ENCODE data around the gene ABCC1. TPM values are rescaled to one million over a fixed set of nuclear protein-coding genes. Genes with fewer than 3 reads are reported as not detected.

ABCC1 gene
- polyA plus RNA-seq, 1 of the 3 experiments (the other 2 are of a cell fraction), result 23.7 TPM

GRCh38 chr16:15973421-15973820 lies 24.0 kb downstream of the ABCC1 start:
- H3K4me2 ChIP-seq, result no peak overlapping the region
- peaks cover 3% of the 10 kb centered on the region for H3F3A ChIP-seq (replicated peaks; ENCODE audit: insufficient read depth)
- H3K9me2 ChIP-seq, result no peaks in the 10 kb centered on the region
- H3K27me3 ChIP-seq (ENCODE audit: insufficient read depth), result no peaks in the 10 kb centered on the region
- no peak overlapping the region for H2AFZ ChIP-seq (ENCODE audit: low read depth)
- H3K9me3 ChIP-seq, result no peaks in the 10 kb centered on the region
- no peak overlapping the region for H3K4me3 ChIP-seq (ENCODE audit: low read depth in 2 of 2, low read length in 1 of 2)
- DNase-seq, result no peak
- H4K20me1 ChIP-seq (ENCODE audit: insufficient read depth), result peaks cover 3% of the 10 kb centered on the region; the same call in 1 of the 2 replicates
- no peak for TF ChIP-seq MXI1 (IDR thresholded peaks at IDR 0.05; ENCODE audit: low read depth, low read length)
- no peak for TF ChIP-seq NRF1 (IDR thresholded peaks at IDR 0.05; ENCODE audit: low read depth, low read length)
- no peak for TF ChIP-seq POLR2AphosphoS5 (IDR thresholded peaks at IDR 0.05; ENCODE audit: low read depth, low read length)
- TF ChIP-seq GATA2 (CRISPR knock-in tag; IDR thresholded peaks at IDR 0.05), result no peak
- TF ChIP-seq CTCF (IDR thresholded peaks at IDR 0.05), result no peak
- TF ChIP-seq FOSL2 (IDR thresholded peaks at IDR 0.05; ENCODE audit: borderline replicate concordance, low read depth), result no peak; the same call in 1 of the 2 replicates
- no peak for TF ChIP-seq YY1 (IDR thresholded peaks at IDR 0.05; ENCODE audit: low read depth)
- no peak for TF ChIP-seq RXRA (IDR thresholded peaks at IDR 0.05; ENCODE audit: borderline replicate concordance, low read depth)
- no peak for TF ChIP-seq REST (IDR thresholded peaks at IDR 0.05; ENCODE audit: low read depth, low read length)
- TF ChIP-seq FOXJ3 (CRISPR knock-in tag; IDR thresholded peaks at IDR 0.05), result no peak
- no peak for TF ChIP-seq GABPA (IDR thresholded peaks at IDR 0.05; ENCODE audit: low read depth)
- no peak for TF ChIP-seq RCOR1 (IDR thresholded peaks at IDR 0.05; ENCODE audit: low read length)
- no peak for TF ChIP-seq TCF12 (IDR thresholded peaks at IDR 0.05)
- no peak for TF ChIP-seq JUND (IDR thresholded peaks at IDR 0.05)
- TF ChIP-seq RFX5 (IDR thresholded peaks at IDR 0.05; ENCODE audit: low read length), result no peak
- no peak for TF ChIP-seq USF1 (IDR thresholded peaks at IDR 0.05; ENCODE audit: borderline replicate concordance, low read depth)
- TF ChIP-seq IRF3 (IDR thresholded peaks at IDR 0.05; ENCODE audit: low read depth, low read length), result no peak
- no peaks in the 10 kb centered on the region for H3K4me1 ChIP-seq (ENCODE audit: control insufficient read depth in 1 of 2, insufficient read depth in 2 of 2, low read depth in 1 of 2, low read length in 1 of 2)
- H3K36me3 ChIP-seq (replicated peaks in 1 of 2; ENCODE audit: control insufficient read depth in 1 of 2, insufficient read depth in 2 of 2, low read length in 1 of 2), result peaks cover 0 to 22% of the 10 kb centered on the region in 2 experiments
- no peak overlapping the region for H3K27ac ChIP-seq (ENCODE audit: low read depth in 2 of 2, low read length in 1 of 2)
- POLR2A ChIA-PET, result no interaction called here
- CTCF ChIA-PET, result no interaction called here
- peaks cover 98% of the 10 kb centered on the region for H3K79me2 ChIP-seq (ENCODE audit: insufficient read depth)
- WGBS (ENCODE audit: low lambda C conversion rate), result 80% methylated on average over 5 of the region's 5 CpGs
- H3K9ac ChIP-seq, result no peak overlapping the region

All from SK-N-SH (cell line).